Kidney tubule cell (primary cell): Measurements from ENCODE around the gene RGS4.
A peak's percentile ranks its signal among the peaks of the same experiment; 100 is the strongest.
"Not testable (repeated sequence)": the region's sequence is repeated elsewhere in the genome, so short reads cannot be mapped to it uniquely, and the experiment has no call there.

Source experiments
- DNase-seq: peaks from one replicate; pipeline ENCODE4 v3.0.0-alpha.2; 2018; ENCODE audit warnings: low spot score

RGS4 gene

DNA sequence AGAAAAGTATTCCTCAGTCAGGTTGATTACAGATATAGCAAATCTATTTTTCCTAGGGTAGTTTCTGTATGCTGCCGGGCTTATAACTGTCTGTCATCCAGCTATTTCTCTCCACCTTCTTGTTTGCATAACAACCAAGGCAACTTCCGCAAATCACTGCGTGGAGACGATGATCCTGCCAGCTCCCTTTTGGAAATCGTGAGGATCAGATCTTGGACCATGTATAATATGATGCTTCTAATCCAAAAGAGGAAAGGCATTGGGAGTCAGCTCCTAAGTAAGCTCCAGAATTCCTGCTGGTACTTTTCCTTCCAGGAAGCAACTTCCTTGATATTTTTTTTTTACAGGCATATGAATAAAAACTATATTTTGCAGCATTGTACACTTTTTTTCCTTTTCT is 445 bp upstream of the RGS4 start:
- peak; percentile 8 for DNase-seq

DNA sequence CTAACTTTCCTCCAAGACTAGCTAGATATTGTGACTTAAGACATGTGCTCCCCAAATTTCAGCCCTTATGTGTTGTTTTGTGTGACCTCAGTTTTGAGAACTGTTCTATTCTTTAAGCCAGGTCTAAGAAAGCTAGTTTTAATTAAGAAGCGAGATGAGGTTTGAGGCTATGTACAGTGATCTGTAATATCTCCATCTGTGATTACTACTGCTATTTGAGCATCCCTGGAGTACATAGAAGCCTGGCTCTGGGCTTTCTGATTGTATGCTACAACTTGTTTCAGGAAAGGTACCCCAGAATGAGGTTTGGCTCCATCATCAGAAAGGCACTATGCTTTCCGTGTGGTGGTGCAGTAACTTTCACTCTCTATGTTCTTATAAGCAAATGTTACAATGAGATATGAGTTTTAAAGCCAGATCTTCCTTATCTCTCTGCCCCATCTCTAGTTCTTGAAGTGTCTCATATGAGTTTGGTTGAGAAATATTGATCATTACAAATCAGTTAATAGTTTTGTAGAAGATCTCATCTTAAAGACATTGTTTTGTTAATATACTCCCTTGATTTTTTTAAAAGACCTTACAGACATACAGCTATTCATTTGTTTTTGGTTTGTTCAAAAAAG is 605 bp downstream of the RGS4 start:
- DNase-seq = peak; percentile 5

- DNase-seq = peak; percentile 97
Measured at GRCh38 chr1:163071405-163072255, 2.5 kb downstream of the RGS4 start.

DNA sequence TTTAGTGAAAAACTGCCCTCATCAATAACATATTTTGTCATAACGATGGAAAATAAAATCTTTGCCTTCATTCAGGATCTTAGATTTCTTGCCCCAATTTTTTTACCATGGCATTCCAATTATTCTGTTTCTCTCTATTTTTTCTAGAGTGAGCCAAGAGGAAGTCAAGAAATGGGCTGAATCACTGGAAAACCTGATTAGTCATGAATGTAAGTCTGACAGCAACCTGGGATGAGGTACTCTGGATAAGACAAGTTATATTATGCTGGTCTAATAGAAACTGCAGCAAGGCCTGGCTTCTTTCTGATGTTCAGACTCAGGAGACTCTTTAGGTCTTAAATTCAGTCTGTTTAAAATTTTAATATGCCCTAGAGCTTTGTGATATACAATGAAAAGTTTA is 3.5 kb downstream of the RGS4 start:
- peak; percentile 88 for DNase-seq

DNA sequence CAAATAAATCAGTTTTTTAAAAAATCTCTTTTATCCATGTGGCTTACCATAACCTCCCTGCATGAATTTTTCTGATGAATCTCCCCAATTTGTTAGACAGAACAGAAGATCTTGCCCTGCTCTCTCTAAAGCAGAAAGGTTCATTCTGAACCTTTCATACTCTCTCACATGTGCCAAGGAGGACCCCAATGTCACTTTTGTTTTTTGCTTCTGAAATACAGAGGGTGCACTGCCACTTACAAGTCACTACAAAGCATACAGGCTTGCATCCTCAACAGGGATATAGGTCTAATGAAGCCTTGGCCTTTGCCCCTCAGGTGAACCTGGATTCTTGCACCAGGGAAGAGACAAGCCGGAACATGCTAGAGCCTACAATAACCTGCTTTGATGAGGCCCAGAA is 4.8 kb downstream of the RGS4 start:
- DNase-seq = no peak

DNA sequence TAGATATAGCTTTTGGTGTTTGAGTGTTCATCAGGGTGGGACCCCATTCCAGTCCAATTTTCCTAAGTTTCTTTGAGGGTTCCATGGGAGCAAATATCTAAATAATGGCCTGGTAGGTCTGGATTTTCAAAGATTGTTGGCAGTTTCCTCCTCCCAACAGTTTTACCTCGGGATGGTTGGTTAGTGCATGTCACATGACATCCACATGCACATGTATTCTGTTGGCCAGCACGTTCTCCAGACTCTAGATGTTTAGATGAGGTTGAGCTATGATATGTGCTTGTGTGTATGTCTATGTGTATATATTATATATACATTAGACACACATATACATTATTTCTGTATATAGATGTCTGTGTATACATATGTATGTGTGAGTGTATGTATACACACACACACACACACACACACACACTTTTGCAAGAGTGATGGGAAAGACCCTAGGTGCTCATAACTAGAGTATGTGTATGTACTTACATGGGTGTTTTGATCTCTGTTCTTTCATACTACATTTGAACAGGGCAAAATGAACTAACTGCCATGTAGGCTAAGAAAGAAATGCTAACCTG is 5.6 kb downstream of the RGS4 start:
- DNase-seq = no peak

GRCh38 chr1:163076044-163076443 is 6.9 kb downstream of the RGS4 start:
- DNase-seq = no peak

DNA sequence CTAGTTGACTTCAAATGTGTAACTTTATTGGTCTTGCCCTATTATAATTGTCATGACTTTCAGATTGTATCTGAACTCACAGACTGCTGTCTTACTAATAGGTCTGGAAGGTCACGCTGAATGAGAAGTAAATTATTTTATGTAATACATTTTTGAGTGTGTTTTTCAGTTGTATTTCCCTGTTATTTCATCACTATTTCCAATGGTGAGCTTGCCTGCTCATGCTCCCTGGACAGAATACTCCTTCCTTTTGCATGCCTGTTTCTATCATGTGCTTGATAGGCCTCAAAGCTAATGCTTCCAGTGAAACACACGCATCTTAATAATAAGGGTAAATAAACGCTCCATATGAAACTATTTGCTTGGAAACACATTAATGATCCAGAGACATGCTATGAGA is 7.3 kb downstream of the RGS4 start:
- DNase-seq = no peak

DNA sequence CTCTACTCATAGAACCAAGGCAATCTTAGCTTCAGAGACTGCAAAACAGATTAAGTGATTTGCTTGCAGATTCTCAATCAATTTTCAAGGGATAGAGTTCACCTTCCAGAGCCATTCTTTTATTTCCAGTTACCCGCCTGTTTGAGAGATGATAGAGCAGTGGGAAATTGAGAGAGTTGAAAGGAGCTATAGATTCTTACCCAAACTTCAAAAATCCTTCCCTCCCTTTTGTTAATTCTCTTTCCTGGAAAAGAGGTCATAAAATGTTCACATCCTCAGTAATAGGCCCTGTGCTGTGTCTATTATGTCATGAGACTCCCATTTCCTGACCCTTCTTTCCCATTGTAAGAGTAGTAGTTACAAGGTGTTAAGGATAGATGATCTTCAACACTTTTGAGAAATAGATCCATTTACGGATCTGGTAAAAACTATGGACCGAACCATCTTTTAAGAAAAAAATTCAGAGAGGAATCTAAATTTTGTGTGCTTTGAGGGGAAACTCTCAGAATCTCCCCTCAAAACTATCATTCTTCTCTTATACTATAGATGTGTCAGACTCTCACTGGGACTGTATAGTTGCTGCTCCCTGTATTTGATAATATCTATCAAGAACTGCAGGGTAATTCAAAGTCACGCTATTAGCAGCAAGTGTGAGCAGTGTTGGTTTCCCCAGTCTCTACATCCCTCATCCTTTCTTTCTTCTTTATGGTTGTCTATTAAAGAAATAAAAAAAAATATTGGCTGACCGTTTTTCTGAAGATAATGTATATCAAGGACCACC is 8.0 kb downstream of the RGS4 start:
- no peak for DNase-seq

- peak; percentile 53 for DNase-seq
Measured at GRCh38 chr1:163082971-163083370, 13.8 kb downstream of the RGS4 start.

DNA sequence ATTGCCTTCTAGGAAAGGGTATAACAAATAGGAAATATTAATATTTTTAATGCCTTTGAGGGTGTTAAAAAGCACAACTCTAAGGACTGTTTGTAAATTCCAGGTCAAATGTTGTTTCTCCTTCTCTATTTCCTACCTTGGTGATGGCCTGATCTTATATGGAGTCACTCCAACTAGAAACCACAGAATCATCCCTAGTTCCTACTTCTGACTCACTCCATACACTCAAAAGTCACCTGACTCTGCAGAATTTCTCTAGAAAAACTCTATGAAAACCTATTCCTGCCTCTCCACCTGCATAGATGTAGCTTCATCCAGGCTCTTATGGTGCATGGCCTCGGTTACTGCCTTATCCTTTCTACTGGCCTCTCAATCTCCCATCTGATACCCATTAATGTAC is 14.5 kb downstream of the RGS4 start:
- peak; percentile 80 for DNase-seq

- DNase-seq = peak; percentile 15
Measured at GRCh38 chr1:163084330-163084729, 15.2 kb downstream of the RGS4 start.

GRCh38 chr1:163085041-163085903 is 16.1 kb downstream of the RGS4 start:
- peak; percentile 22 for DNase-seq

DNA sequence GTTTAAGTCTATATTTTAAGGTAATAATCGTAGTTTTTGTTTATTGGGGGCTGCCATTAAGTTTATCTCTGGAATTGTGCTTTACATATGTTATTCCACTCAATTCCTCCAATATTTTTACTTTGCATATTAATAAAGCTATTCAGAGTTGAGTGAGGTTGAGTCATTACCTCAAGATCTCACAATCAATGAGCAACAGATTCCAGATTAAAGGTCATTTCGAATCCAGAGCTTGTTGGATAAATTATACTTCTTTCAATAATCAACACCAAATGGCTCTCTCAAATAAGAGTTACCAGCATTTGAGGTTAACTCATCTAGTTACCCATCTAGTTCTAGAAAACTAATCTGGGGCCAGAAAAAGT is 16.7 kb downstream of the RGS4 start:
- peak; percentile 17 for DNase-seq

DNA sequence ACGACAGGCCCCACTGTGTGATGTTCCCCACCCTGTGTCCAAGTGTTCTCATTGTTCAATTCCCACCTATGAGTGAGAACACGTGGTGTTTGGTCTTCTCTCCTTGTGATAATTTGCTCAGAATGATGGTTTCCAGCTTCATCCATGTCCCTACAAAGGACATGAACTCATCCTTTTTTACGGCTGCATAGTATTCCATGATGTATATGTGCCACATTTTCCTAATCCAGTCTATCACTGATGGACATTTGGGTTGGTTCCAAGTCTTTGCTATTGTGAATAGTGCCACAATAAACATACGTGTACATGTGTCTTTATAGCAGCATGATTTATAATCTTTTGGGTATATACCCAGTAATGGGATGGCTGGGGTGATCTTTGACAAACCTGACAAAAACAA is 20.0 kb downstream of the RGS4 start:
- DNase-seq = not testable (repeated sequence)

DNA sequence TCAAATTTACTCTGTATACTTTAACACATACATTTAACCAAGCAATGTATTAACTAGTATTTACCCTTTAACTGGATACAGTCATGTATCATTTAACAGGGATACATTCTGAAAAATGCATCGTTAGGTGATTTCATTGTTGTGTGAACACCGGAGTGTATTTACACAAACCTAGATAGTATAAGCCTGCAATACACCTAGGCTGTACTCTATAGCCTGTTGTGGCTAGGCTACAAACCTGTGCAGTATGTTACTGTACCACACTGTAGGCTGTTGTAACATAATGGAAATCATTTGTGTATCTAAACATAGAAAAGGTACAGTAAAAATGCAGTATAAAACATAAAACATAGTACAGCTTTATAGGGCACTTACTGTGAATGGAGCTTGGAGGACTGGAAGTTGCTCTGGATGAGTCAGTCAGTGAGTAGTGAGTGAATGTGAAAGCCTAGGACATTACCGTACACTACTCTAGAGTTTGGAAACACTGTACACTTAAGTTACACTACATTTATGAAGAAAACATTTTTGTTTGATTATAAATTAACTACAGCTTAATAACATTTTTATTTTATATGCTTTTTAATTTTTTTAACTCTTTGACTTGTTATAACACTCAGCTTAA is 21.3 kb downstream of the RGS4 start:
- DNase-seq = peak; percentile 57

- no peak for DNase-seq
Measured at GRCh38 chr1:163093169-163093568, 24.0 kb downstream of the RGS4 start.

GRCh38 chr1:163093579-163093978 is 24.4 kb downstream of the RGS4 start:
- DNase-seq = no peak

GRCh38 chr1:163094182-163094581 is 25.0 kb downstream of the RGS4 start:
- no peak for DNase-seq

DNA sequence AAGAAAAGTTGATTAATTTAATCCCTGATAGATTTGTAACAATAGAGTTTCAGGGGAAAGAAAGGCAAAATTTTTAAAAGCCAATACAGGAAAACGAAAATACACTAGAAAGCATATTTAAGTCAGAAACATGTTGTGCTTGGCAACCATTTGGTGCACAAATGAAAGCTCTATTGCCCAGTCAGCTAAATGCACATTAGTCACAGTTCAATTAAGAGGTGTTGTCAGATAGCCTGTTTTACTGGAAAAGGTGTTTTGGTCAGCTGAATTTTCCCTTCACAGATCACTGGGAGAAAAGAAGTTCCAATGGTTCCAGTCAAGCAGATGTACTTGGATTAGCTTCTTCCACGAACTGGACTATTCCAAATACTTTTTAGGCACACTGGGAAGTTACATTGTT is 25.4 kb downstream of the RGS4 start:
- DNase-seq = peak; percentile 17

DNA sequence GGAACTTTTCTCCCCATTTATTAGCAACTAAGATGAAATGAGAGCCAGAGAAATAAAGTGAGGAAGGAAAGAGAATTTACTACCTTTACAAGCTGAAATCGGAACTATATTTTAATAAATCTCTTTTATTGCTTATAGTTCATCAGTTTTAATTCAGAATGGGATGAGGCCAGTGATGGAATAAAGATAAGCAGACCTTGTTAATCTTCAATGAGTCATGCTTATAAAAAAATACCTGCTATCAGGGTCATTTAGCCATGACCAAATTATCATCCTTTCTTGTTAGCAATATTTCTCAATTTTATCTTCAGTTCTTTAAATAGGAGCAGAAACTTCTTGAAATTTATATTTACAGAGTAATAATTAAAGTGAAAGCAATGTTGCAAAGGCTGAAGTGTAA is 26.1 kb downstream of the RGS4 start:
- no peak for DNase-seq
